Esophagus (tissue), 2 donors: Measurements from ENCODE around the gene P2RY12. TPM values are rescaled to one million over a fixed set of nuclear protein-coding genes. Genes with fewer than 3 reads are reported as not detected.

Source experiments
- H3K27ac ChIP-seq, 2 donors: one replicate each; pipeline ENCODE4 v1.5.1; 2013; ENCODE audit warnings: low read depth in 2 of 2, mild to moderate bottlenecking in 2 of 2, inconsistent platforms in 1 of 2, low read length in 1 of 2, moderate library complexity in 1 of 2
- H3K27me3 ChIP-seq, 2 donors: one replicate each; pipeline ENCODE4 v1.6.1; 2013; ENCODE audit warnings: low read length in 2 of 2, control low read depth in 1 of 2, mild to moderate bottlenecking in 1 of 2; ENCODE audit not compliant: insufficient read depth in 2 of 2, control insufficient read depth in 1 of 2
- H3K36me3 ChIP-seq, 2 donors: one replicate each; pipeline ENCODE4 v1.6.1; 2013; ENCODE audit warnings: low read length in 1 of 2; ENCODE audit not compliant: control insufficient read depth in 2 of 2, insufficient read depth in 2 of 2
- H3K4me1 ChIP-seq, 2 donors: one replicate each; pipeline ENCODE4 v1.6.1; 2013; ENCODE audit warnings: low read length in 1 of 2; ENCODE audit not compliant: control insufficient read depth in 2 of 2, insufficient read depth in 2 of 2
- H3K4me3 ChIP-seq, 2 donors: one replicate each; pipeline ENCODE4 v1.5.1; 2013; ENCODE audit warnings: low read length in 2 of 2, mild to moderate bottlenecking in 2 of 2, low read depth in 1 of 2, moderate library complexity in 1 of 2
- H3K9me3 ChIP-seq, 2 donors: one replicate each; pipeline ENCODE4 v1.6.1; 2013; ENCODE audit warnings: mild to moderate bottlenecking in 2 of 2, low read depth in 1 of 2, low read length in 1 of 2, moderate library complexity in 1 of 2; ENCODE audit not compliant: control insufficient read depth in 2 of 2, insufficient read depth in 1 of 2
- WGBS, 2 donors: extraction: QIAGEN DNeasy Blood & Tissue Kit; methylation state at CpG; one replicate each; pipeline ENCODE4 v1.1.7; 2013; 5-methylcytosine and 5-hydroxymethylcytosine counted together
- polyA plus RNA-seq, 2 donors: library from polyadenylated mRNA; stranded (reverse); fragments of 200-250 nt; gene quantifications; one replicate each; pipeline ENCODE4 v1.2.3, GENCODE V29; 2013
- donor health status: healthy with polysubstance abuse.
- donor health status: Bipolar disorder and iron deficiency.

P2RY12 gene
- under 1 TPM; 0.13 to 0.16 TPM for polyA plus RNA-seq

- WGBS, 2 donors: 88 to 89% methylated on average over 4 of the region's 4 CpGs
- H3K9me3 ChIP-seq: no peaks in the 10 kb centered on the region
- H3K27ac ChIP-seq: no peak within 1 kb of the TSS
- no peaks in the 10 kb centered on the region for H3K36me3 ChIP-seq
- H3K27me3 ChIP-seq: no peaks in the 10 kb centered on the region
- no peak within 1 kb of the TSS for H3K4me3 ChIP-seq
- no peaks in the 10 kb centered on the region for H3K4me1 ChIP-seq
Observed at GRCh38 chr3:151384741-151385174, at the start of gene P2RY12. P2RY12 (minus strand) TSS chr3:151384753; CDS start chr3:151338845, 45,908 bp downstream.

GRCh38 chr3:151432616-151433372 is 48.2 kb upstream of the P2RY12 start:
- Histone ChIP-seq H3K36me3 (no peaks in the 10 kb centered on the region), H3K4me1 (no peaks in the 10 kb centered on the region), H3K27me3 (no peaks in the 10 kb centered on the region), H3K9me3 (no peaks in the 10 kb centered on the region), H3K4me3 (no peak overlapping the region), H3K27ac (no peak overlapping the region)
- WGBS, 2 donors: 85% methylated on average over 7 of the region's 7 CpGs

- Histone ChIP-seq H3K27me3 (no peaks in the 10 kb centered on the region), H3K36me3 (no peaks in the 10 kb centered on the region), H3K27ac (no peak overlapping the region), H3K4me3 (no peak overlapping the region), H3K9me3 (no peaks in the 10 kb centered on the region), H3K4me1 (no peaks in the 10 kb centered on the region)
- 66 to 80% methylated on average over 3 of the region's 3 CpGs for WGBS, 2 donors
Observed at GRCh38 chr3:151431940-151432339, 47.4 kb upstream of the P2RY12 start.

GRCh38 chr3:151430821-151431484 is 46.4 kb upstream of the P2RY12 start:
- Histone ChIP-seq H3K4me3 (no peak overlapping the region), H3K27ac (no peak overlapping the region), H3K36me3 (no peaks in the 10 kb centered on the region), H3K9me3 (no peaks in the 10 kb centered on the region), H3K27me3 (no peaks in the 10 kb centered on the region), H3K4me1 (no peaks in the 10 kb centered on the region)
- WGBS, 2 donors: 88 to 89% methylated on average over 5 of the region's 5 CpGs

- 83 to 90% methylated on average over 2 of the region's 2 CpGs for WGBS, 2 donors
- no peaks in the 10 kb centered on the region for H3K4me1 ChIP-seq
- no peak overlapping the region for H3K4me3 ChIP-seq
- H3K27ac ChIP-seq: no peak overlapping the region
- no peaks in the 10 kb centered on the region for H3K36me3 ChIP-seq
- H3K9me3 ChIP-seq: no peaks in the 10 kb centered on the region
- no peaks in the 10 kb centered on the region for H3K27me3 ChIP-seq
Observed at GRCh38 chr3:151428386-151428785, 43.8 kb upstream of the P2RY12 start.

- no peaks in the 10 kb centered on the region for H3K4me1 ChIP-seq
- H3K27ac ChIP-seq: no peak overlapping the region
- H3K9me3 ChIP-seq: no peaks in the 10 kb centered on the region
- no peak overlapping the region for H3K4me3 ChIP-seq
- no peaks in the 10 kb centered on the region for H3K27me3 ChIP-seq
- no peaks in the 10 kb centered on the region for H3K36me3 ChIP-seq
Observed at GRCh38 chr3:151426341-151426657, 41.7 kb upstream of the P2RY12 start.

- WGBS, 2 donors: 65 to 71% methylated on average over 4 of the region's 4 CpGs
- no peak overlapping the region for H3K27ac ChIP-seq
- no peaks in the 10 kb centered on the region for H3K9me3 ChIP-seq
- H3K27me3 ChIP-seq: no peaks in the 10 kb centered on the region
- H3K36me3 ChIP-seq: no peaks in the 10 kb centered on the region
- H3K4me1 ChIP-seq: no peaks in the 10 kb centered on the region
- H3K4me3 ChIP-seq: no peak overlapping the region
Observed at GRCh38 chr3:151425627-151426340, 41.2 kb upstream of the P2RY12 start.

- Histone ChIP-seq H3K27me3 (no peaks in the 10 kb centered on the region), H3K27ac (no peak overlapping the region), H3K4me3 (no peak overlapping the region), H3K36me3 (no peaks in the 10 kb centered on the region), H3K9me3 (no peaks in the 10 kb centered on the region), H3K4me1 (no peaks in the 10 kb centered on the region)
- 81 to 85% methylated on average over 5 of the region's 5 CpGs for WGBS, 2 donors
Observed at GRCh38 chr3:151423091-151423490, 38.5 kb upstream of the P2RY12 start.

- H3K9me3 ChIP-seq: no peaks in the 10 kb centered on the region
- no peaks in the 10 kb centered on the region for H3K27me3 ChIP-seq
- no peaks in the 10 kb centered on the region for H3K36me3 ChIP-seq
- H3K4me3 ChIP-seq: no peak overlapping the region
- WGBS, 2 donors: 72 to 81% methylated on average over 4 of the region's 4 CpGs
- H3K4me1 ChIP-seq: no peaks in the 10 kb centered on the region
- H3K27ac ChIP-seq: no peak overlapping the region
Observed at GRCh38 chr3:151421938-151422337, 37.4 kb upstream of the P2RY12 start.
